Transverse colon (tissue), 4 donors: ENCODE data around the gene PACSIN2. TPM values are rescaled to one million over a fixed set of nuclear protein-coding genes. Genes with fewer than 3 reads are reported as not detected.

Experiments
- DNase-seq: peaks from one replicate; pipeline ENCODE4 v3.0.0-alpha.2; 2019
- H3K27ac ChIP-seq, 4 donors: fragments of 200-600 bp; sonication (generic); 2 replicates each; pipeline ENCODE4 v1.5.1; 2016 to 2018; ENCODE audit warnings: inconsistent platforms in 4 of 4
- H3K27me3 ChIP-seq: fragments of 200-600 bp; sonication (generic); 2 replicates; pipeline ENCODE4 v1.5.1; 2017; ENCODE audit warnings: inconsistent platforms
- H3K36me3 ChIP-seq, 4 donors: fragments of 200-600 bp; sonication (generic); 2 replicates each; pipeline ENCODE4 v1.5.1; 2017 to 2019; ENCODE audit warnings: inconsistent platforms in 4 of 4
- H3K4me1 ChIP-seq, 4 donors: fragments of 200-600 bp; sonication (generic); 2 replicates each; pipeline ENCODE4 v1.5.1; 2017 to 2020; ENCODE audit warnings: inconsistent platforms in 4 of 4
- H3K4me3 ChIP-seq, 4 donors: fragments of 200-600 bp; sonication (generic); 1 replicate in 1 of 4; 2 replicates in 3 of 4; pipeline versions ENCODE4 v1.5.1 to v1.6.1; 2017 to 2019; ENCODE audit warnings: inconsistent platforms in 4 of 4
- H3K9me3 ChIP-seq, 2 donors: fragments of 200-600 bp; sonication (generic); 2 replicates each; pipeline ENCODE4 v1.5.1; 2017 to 2019; ENCODE audit warnings: inconsistent platforms in 2 of 2
- CTCF ChIP-seq, 5 experiments: fragments of 200-600 bp in 3 of 5; fragments of 450-650 bp in 2 of 5; sonication (generic) in 3 of 5; IDR thresholded peaks; 1 replicate in 2 of 5; 2 replicates in 3 of 5; pipeline ENCODE4 v1.5.1; 2016 to 2017; ENCODE audit warnings: antibody characterized with exemption in 5 of 5, inconsistent platforms in 3 of 5, mild to moderate bottlenecking in 2 of 5, moderate library complexity in 1 of 5
- EP300 ChIP-seq: sonication (generic); formaldehyde crosslinking; IDR thresholded peaks from one replicate; pipeline ENCODE4 v1.6.1; 2017; ENCODE audit warnings: antibody characterized with exemption, low read depth
- POLR2A ChIP-seq: fragments of 450-650 bp; IDR thresholded peaks from one replicate; pipeline ENCODE4 v1.6.1; 2016; ENCODE audit warnings: antibody characterized with exemption, mild to moderate bottlenecking, moderate library complexity
- POLR2AphosphoS5 ChIP-seq, 3 donors: sonication (generic); formaldehyde crosslinking; IDR thresholded peaks; one replicate each; pipeline ENCODE4 v1.6.1; 2016; ENCODE audit warnings: antibody characterized with exemption in 3 of 3
- WGBS, 2 donors: methylation state at CpG; one replicate each; pipeline ENCODE4 v1.1.5; 2018; ENCODE audit warnings: low coverage in 1 of 2; 5-methylcytosine and 5-hydroxymethylcytosine counted together
- in situ Hi-C, 4 donors: fragments of 200-750 bp; cut with MboI; loops; one replicate each; pipeline versions ENCODE4 v1.15.0 to v1.15.1; 2017; ENCODE audit warnings: low sequenced_read_pairs in 3 of 4, low pct_ligation_motif_present in 1 of 4, low pct_unique_long_range_greater_than_20kb in 1 of 4
- intact Hi-C: fragments of 100-400 bp; cut with DNase I; formaldehyde crosslinking; loops from one replicate; pipeline ENCODE4 v1.15.1; 2023; ENCODE audit warnings: low total_unique reads
- total RNA-seq, 4 donors: library from RNA; depleted of rRNA; stranded (reverse); fragments of >200 nt; gene quantifications; one replicate each; pipeline ENCODE4 v1.1.0, GENCODE V29; 2016

PACSIN2 gene
- total RNA-seq, 4 donors from 2014 or later: 53.9 to 250 (median 198) TPM

- H3K9me3 ChIP-seq: no peaks in the 10 kb centered on the region
- H3K27me3 ChIP-seq: no peaks in the 10 kb centered on the region
- WGBS, 2 donors: 88% methylated on average over 5 of the region's 5 CpGs; no CpG with 5 or more reads in 1 of the 2 donors
- DNase-seq: no peak
- in situ Hi-C loops (no loop called here), intact Hi-C loops (loop anchor here (10.0 kb wide), 1 partner anchor 60 kb away; no protein-coding TSS in a partner anchor)
- H3K27ac ChIP-seq: peak overlapping the region; percentile 82 to 92 (median 88)
- peaks cover 64 to 94% (median 86%) of the 10 kb centered on the region in 4 donors for H3K4me1 ChIP-seq
- H3K4me3 ChIP-seq: no peak overlapping the region
- TF ChIP-seq POLR2AphosphoS5 (IDR thresholded peaks at IDR 0.05) (no peak), CTCF (IDR thresholded peaks at IDR 0.05) (no peak), EP300 (no peak), POLR2A (no peak)
- no peaks in the 10 kb centered on the region for H3K36me3 ChIP-seq
These were observed 80.6 kb downstream of the PACSIN2 start for GRCh38 chr22:42934338-42934737.

- TF ChIP-seq POLR2AphosphoS5 (IDR thresholded peaks at IDR 0.05) (peak; percentile 39 to 66 (median 63)), EP300 (peak; percentile 69), CTCF (IDR thresholded peaks at IDR 0.05) (no peak)
- H3K36me3 ChIP-seq: no peaks in the 10 kb centered on the region
- no peaks in the 10 kb centered on the region for H3K9me3 ChIP-seq
- peaks cover 63 to 94% (median 82%) of the 10 kb centered on the region in 4 donors for H3K4me1 ChIP-seq
- peak overlapping the region; percentile 82 to 92 (median 88) for H3K27ac ChIP-seq
- intact Hi-C loops (loop anchor here (10.0 kb wide), 1 partner anchor 61 kb away; no protein-coding TSS in a partner anchor), in situ Hi-C loops (no loop called here)
- DNase-seq: no peak
- no peaks in the 10 kb centered on the region for H3K27me3 ChIP-seq
- 27 to 46% methylated on average over 3 to 10 of the region's 10 CpGs for WGBS, 2 donors
- H3K4me3 ChIP-seq: no peak overlapping the region
These were observed 81.4 kb downstream of the PACSIN2 start for GRCh38 chr22:42933485-42934091.

- H3K27me3 ChIP-seq: no peaks in the 10 kb centered on the region
- WGBS, 2 donors: 73 to 74% methylated on average over 3 to 4 of the region's 4 CpGs
- peaks cover 59 to 91% (median 79%) of the 10 kb centered on the region in 4 donors for H3K4me1 ChIP-seq
- peak overlapping the region; percentile 82 to 92 (median 88) for H3K27ac ChIP-seq
- DNase-seq: no peak
- no peak for TF ChIP-seq CTCF (IDR thresholded peaks at IDR 0.05)
- TF ChIP-seq EP300: no peak
- no peak for TF ChIP-seq POLR2A
- TF ChIP-seq POLR2AphosphoS5 (IDR thresholded peaks at IDR 0.05): no peak
- in situ Hi-C loops (no loop called here), intact Hi-C loops (loop anchor here (10.0 kb wide), 1 partner anchor 62 kb away; no protein-coding TSS in a partner anchor)
- H3K9me3 ChIP-seq: no peaks in the 10 kb centered on the region
- H3K36me3 ChIP-seq: no peaks in the 10 kb centered on the region
- H3K4me3 ChIP-seq: no peak overlapping the region
These were observed 82.0 kb downstream of the PACSIN2 start for GRCh38 chr22:42932857-42933484.

- no peak for DNase-seq
- in situ Hi-C loops: no loop called here
- intact Hi-C loops: loop anchor here (10.0 kb wide), 1 partner anchor 63 kb away; no protein-coding TSS in a partner anchor
- TF ChIP-seq POLR2A: no peak
- TF ChIP-seq POLR2AphosphoS5 (IDR thresholded peaks at IDR 0.05): no peak
- TF ChIP-seq EP300: no peak
- no peak for TF ChIP-seq CTCF (IDR thresholded peaks at IDR 0.05)
- Histone ChIP-seq H3K4me1 (peaks cover 54 to 87% (median 71%) of the 10 kb centered on the region in 4 donors), H3K36me3 (no peaks in the 10 kb centered on the region), H3K9me3 (no peaks in the 10 kb centered on the region), H3K27ac (peak overlapping the region; percentile 82 to 92 (median 88)), H3K27me3 (no peaks in the 10 kb centered on the region), H3K4me3 (no peak overlapping the region)
- WGBS, 2 donors: 83 to 96% methylated on average over 4 of the region's 4 CpGs
These were observed 82.8 kb downstream of the PACSIN2 start for GRCh38 chr22:42932197-42932519.
